Stimulated activated CD4-positive, alpha-beta T cell treated with anti-CD3 and anti-CD28 coated beads, Interleukin-4, amount 100 ng/mL, for 24 hours (primary cell): ENCODE results near the gene CTDSPL.

Experiments
- DNase-seq: peaks from one replicate; pipeline ENCODE4 v3.0.0-alpha.2; 2020

The CTDSPL gene

GRCh38 chr3:37918627-37919026 is 56.9 kb downstream of the CTDSPL start:
- no peak for DNase-seq

- no peak for DNase-seq
These were observed 58.5 kb downstream of the CTDSPL start for GRCh38 chr3:37920156-37920699.

- no peak for DNase-seq
These were observed 59.3 kb downstream of the CTDSPL start for GRCh38 chr3:37921025-37921424.

- no peak for DNase-seq
These were observed 61.3 kb downstream of the CTDSPL start for GRCh38 chr3:37922721-37923568.

- no peak for DNase-seq
These were observed 61.9 kb downstream of the CTDSPL start for GRCh38 chr3:37923569-37924040.

- DNase-seq, result no peak
These were observed 62.8 kb downstream of the CTDSPL start for GRCh38 chr3:37924453-37924852.

- DNase-seq, result no peak
These were observed 63.5 kb downstream of the CTDSPL start for GRCh38 chr3:37925157-37925556.

GRCh38 chr3:37926611-37927010 is 64.9 kb downstream of the CTDSPL start:
- no peak for DNase-seq

- no peak for DNase-seq
These were observed 68.8 kb downstream of the CTDSPL start for GRCh38 chr3:37930495-37930894.

GRCh38 chr3:37932505-37932904 is 70.8 kb downstream of the CTDSPL start:
- DNase-seq, result no peak

- no peak for DNase-seq
These were observed 73.1 kb downstream of the CTDSPL start for GRCh38 chr3:37934631-37935289.

- no peak for DNase-seq
These were observed 73.6 kb downstream of the CTDSPL start for GRCh38 chr3:37935290-37935668.

GRCh38 chr3:37935756-37936666 is 74.3 kb downstream of the CTDSPL start:
- DNase-seq, result no peak

- no peak for DNase-seq
These were observed 75.5 kb downstream of the CTDSPL start for GRCh38 chr3:37937156-37937555.

GRCh38 chr3:37938011-37938410 is 76.3 kb downstream of the CTDSPL start:
- no peak for DNase-seq

- no peak for DNase-seq
These were observed 78.7 kb downstream of the CTDSPL start for GRCh38 chr3:37940242-37940908.

- DNase-seq, result no peak
These were observed 80.2 kb downstream of the CTDSPL start for GRCh38 chr3:37941608-37942508.

GRCh38 chr3:37942646-37943045 is 81.0 kb downstream of the CTDSPL start:
- no peak for DNase-seq

- DNase-seq, result no peak
These were observed 81.4 kb downstream of the CTDSPL start for GRCh38 chr3:37943126-37943525.

GRCh38 chr3:37943631-37944314 is 82.1 kb downstream of the CTDSPL start:
- no peak for DNase-seq
